Parathyroid adenoma (tissue), 2 donors: Measurements from ENCODE around the gene LINGO1.

Experiments
- H2AFZ ChIP-seq: fragments of 300-600 bp; sonication (generic); one replicate; pipeline ENCODE4 v1.7.0; 2017; ENCODE audit warnings: antibody characterized with exemption, mild to moderate bottlenecking
- H3K27ac ChIP-seq: fragments of 300-600 bp; sonication (generic); one replicate; pipeline ENCODE4 v1.7.0; 2017
- H3K27me3 ChIP-seq: fragments of 300-600 bp; sonication (generic); one replicate; pipeline ENCODE4 v1.7.0; 2017; ENCODE audit warnings: low read length; ENCODE audit not compliant: control insufficient read depth, insufficient read depth
- H3K36me3 ChIP-seq: fragments of 300-600 bp; sonication (generic); one replicate; pipeline ENCODE4 v1.7.0; 2017; ENCODE audit warnings: low read length; ENCODE audit not compliant: control insufficient read depth, insufficient read depth
- H3K4me1 ChIP-seq: fragments of 300-600 bp; sonication (generic); one replicate; pipeline ENCODE4 v1.7.0; 2017; ENCODE audit warnings: control low read depth
- H3K4me2 ChIP-seq: fragments of 300-600 bp; sonication (generic); one replicate; pipeline ENCODE4 v1.7.0; 2017; ENCODE audit warnings: low read length
- H3K4me3 ChIP-seq: fragments of 300-600 bp; sonication (generic); one replicate; pipeline ENCODE4 v1.7.0; 2017; ENCODE audit warnings: low read depth, low read length
- H3K79me2 ChIP-seq: fragments of 300-600 bp; sonication (generic); one replicate; pipeline ENCODE4 v1.7.0; 2017; ENCODE audit warnings: control low read depth
- H3K9ac ChIP-seq: fragments of 300-600 bp; sonication (generic); one replicate; pipeline ENCODE4 v1.7.0; 2017; ENCODE audit warnings: mild to moderate bottlenecking
- H3K9me3 ChIP-seq: fragments of 300-600 bp; sonication (generic); one replicate; pipeline ENCODE4 v1.7.0; 2017; ENCODE audit warnings: low read length; ENCODE audit not compliant: control insufficient read depth
- CTCF ChIP-seq: fragments of 300-600 bp; sonication (generic); IDR thresholded peaks from one replicate; pipeline ENCODE4 v1.7.0; 2017; ENCODE audit warnings: antibody characterized with exemption, mild to moderate bottlenecking
- donor health status: primary hyperparathyroidism.

The LINGO1 gene

DNA sequence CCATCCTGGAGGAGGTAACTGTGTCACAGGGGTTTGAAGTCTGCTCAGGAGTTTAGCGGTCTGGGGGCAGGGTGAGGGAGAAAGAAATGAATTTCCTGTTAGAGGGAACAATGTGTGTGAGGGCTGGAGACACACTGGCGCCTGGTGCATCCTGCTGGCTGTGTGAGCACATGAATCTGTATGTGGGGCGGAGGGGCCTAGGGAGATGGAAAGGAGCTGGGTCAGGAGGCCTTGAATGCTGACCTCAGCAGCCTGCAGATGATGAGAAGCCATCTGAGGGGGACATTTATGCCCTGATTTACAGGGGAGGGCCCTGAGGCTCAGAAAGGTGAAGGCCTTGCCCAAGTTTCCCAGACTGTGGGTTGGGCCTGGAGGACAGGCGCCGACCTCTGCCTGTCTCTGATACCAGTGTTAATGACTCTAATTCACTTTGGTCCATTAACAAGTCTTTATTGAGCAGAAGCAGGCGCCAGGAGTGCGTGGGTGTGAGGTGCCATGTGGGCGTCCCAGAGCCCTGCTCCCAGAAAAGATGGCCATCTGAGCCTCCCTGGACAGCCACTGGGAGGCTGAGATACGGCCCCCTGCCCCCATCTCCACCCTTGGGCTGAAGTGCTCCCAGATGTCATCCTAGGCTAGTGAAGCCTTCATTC lies 34.8 kb downstream of the LINGO1 start:
- TF ChIP-seq CTCF, result no peak
- H3K4me3 ChIP-seq, result no peak overlapping the region
- no peak overlapping the region for H2AFZ ChIP-seq
- H3K79me2 ChIP-seq, result no peaks in the 10 kb centered on the region
- H3K9ac ChIP-seq, result no peak overlapping the region
- no peaks in the 10 kb centered on the region for H3K4me1 ChIP-seq
- H3K27ac ChIP-seq, result no peak overlapping the region
- no peaks in the 10 kb centered on the region for H3K36me3 ChIP-seq
- no peaks in the 10 kb centered on the region for H3K27me3 ChIP-seq
- H3K9me3 ChIP-seq, result no peaks in the 10 kb centered on the region
- H3K4me2 ChIP-seq, result no peak overlapping the region

DNA sequence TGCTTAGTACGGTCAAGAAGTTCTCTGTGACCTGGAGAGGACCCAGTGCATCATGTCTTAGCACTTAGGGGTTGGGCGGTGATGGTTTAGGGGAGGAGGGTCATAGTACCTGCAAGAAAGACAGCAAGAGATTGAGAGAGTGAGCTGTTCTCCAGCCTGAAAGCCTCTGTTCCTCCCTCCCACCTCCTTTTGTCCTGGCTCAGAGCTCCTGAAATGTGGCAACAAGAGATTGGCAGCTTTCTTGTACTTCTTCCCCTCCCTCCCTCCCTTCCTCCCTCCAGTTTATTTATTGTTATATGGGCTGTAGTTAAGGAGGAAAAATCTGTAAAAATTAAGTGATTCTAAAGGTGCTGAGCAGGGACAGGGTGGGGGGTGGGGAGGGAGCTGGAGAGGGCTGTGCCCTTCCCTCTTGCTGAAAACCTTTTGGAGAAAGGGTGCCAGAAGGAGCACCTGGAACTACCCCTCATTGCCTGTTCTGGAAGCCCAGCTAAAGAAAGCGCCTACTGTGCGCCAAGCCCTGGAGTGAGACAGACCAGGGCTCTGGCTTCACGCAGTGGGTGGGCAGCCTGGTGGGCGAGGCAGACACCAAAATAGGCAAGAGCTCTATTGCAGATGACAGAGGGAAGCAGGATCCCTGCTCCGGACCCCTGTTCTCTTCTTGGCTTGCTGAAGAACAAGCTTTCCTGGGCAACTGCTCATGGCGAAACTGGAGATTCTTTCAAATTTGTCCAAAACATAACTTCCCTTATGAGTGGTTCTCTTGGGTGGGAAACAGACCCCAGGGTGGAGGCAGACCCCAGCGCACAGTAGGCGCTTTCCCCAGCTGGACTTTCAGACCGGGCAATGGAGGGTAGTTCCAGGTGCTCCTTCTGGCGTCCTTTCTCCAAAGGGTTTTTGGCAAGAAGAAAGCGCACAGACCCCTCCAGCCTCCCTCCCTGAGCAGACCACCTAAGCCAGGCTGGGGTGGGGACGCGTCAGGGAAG lies 35.6 kb downstream of the LINGO1 start:
- H3K27me3 ChIP-seq, result no peaks in the 10 kb centered on the region
- no peaks in the 10 kb centered on the region for H3K9me3 ChIP-seq
- H3K4me3 ChIP-seq, result no peak overlapping the region
- H3K36me3 ChIP-seq, result no peaks in the 10 kb centered on the region
- H3K9ac ChIP-seq, result no peak overlapping the region
- H3K27ac ChIP-seq, result no peak overlapping the region
- no peak for TF ChIP-seq CTCF
- no peaks in the 10 kb centered on the region for H3K4me1 ChIP-seq
- H3K4me2 ChIP-seq, result no peak overlapping the region
- no peak overlapping the region for H2AFZ ChIP-seq
- H3K79me2 ChIP-seq, result no peaks in the 10 kb centered on the region

GRCh38 chr15:77595231-77595630 lies 37.5 kb downstream of the LINGO1 start:
- TF ChIP-seq CTCF, result no peak
- Histone ChIP-seq H3K9ac (no peak overlapping the region), H3K4me2 (no peak overlapping the region), H3K4me3 (no peak overlapping the region), H3K79me2 (no peaks in the 10 kb centered on the region), H3K36me3 (no peaks in the 10 kb centered on the region), H3K9me3 (no peaks in the 10 kb centered on the region), H3K27me3 (no peaks in the 10 kb centered on the region), H3K4me1 (no peaks in the 10 kb centered on the region), H2AFZ (no peak overlapping the region), H3K27ac (no peak overlapping the region)

- Histone ChIP-seq H3K4me3 (no peak overlapping the region), H3K4me2 (no peak overlapping the region), H3K36me3 (no peaks in the 10 kb centered on the region), H3K27ac (no peak overlapping the region), H3K9ac (no peak overlapping the region), H3K79me2 (no peaks in the 10 kb centered on the region), H3K27me3 (no peaks in the 10 kb centered on the region), H2AFZ (no peak overlapping the region), H3K4me1 (no peaks in the 10 kb centered on the region), H3K9me3 (no peaks in the 10 kb centered on the region)
- no peak for TF ChIP-seq CTCF
These were observed 40.0 kb downstream of the LINGO1 start for GRCh38 chr15:77592758-77593157.
